K562 (cell line): ENCODE results near the gene SERPINA3. TPM values are rescaled to one million over a fixed set of nuclear protein-coding genes. Genes with fewer than 3 reads are reported as not detected.

Source experiments
- ATAC-seq: fragments of 200-7000 bp; cut with Tn5 transposase; 3 replicates; pipeline ENCODE4 v1.9.1; 2020; ENCODE audit warnings: moderate library complexity
- BruUV-seq: library from RNA; stranded (reverse); fragments of 400-500 nt; replicated peaks from 2 replicates; lab custom pipeline; 2021; lab: Mats Ljungman, UMichigan
- CTCF ChIA-PET: fragments of 300-600 bp; formaldehyde crosslinking; extraction: SDS; loops from one replicate; lab custom pipeline; 2021; ENCODE audit warnings: low intra/inter-chr PET ratio; lab: Yijun Ruan, JAX
- POLR2A ChIA-PET: fragments of 300-600, 350-650 bp; sonication (Branson Sonifier 250); formaldehyde crosslinking; extraction: SDS; loops from one replicate; lab custom pipeline; 2021; ENCODE audit warnings: antibody characterized with exemption, inconsistent platforms; lab: Yijun Ruan, JAX
- DNase-seq, 4 experiments: peaks; one replicate each; pipeline versions ENCODE4 v3.0.0 to v3.0.0-alpha.2; 2011 to 2018; ENCODE audit warnings: low spot score in 3 of 4, mixed read lengths in 3 of 4; ENCODE audit errors: extremely low read depth in 1 of 4
- FAIRE-seq: peaks from 2 replicates; lab custom pipeline; 2011; peaks lifted over from hg19 to GRCh38; lab: Jason Lieb, UNC
- H2AFZ ChIP-seq: 2 replicates; pipeline ENCODE4 v1.6.0; 2011; ENCODE audit warnings: low read depth, low read length, control low read depth, inconsistent platforms
- H3K27ac ChIP-seq: fragments of 200-600 bp; 3 replicates; pipeline ENCODE4 v1.8.0; 2011; ENCODE audit warnings: low read depth, mild to moderate bottlenecking, control low read depth, inconsistent platforms, low read length, moderate library complexity, mixed read lengths; ENCODE audit errors: extremely low read depth
- H3K27me3 ChIP-seq, 2 experiments: fragments of 300-600 bp in 1 of 2; 2 replicates in 1 of 2; 3 replicates in 1 of 2; pipeline versions ENCODE4 v1.6.0 to v1.8.0; 2011; ENCODE audit warnings: inconsistent platforms in 2 of 2, low read length in 2 of 2, mild to moderate bottlenecking in 1 of 2, mixed read lengths in 1 of 2, moderate library complexity in 1 of 2; ENCODE audit not compliant: control insufficient read depth in 2 of 2, insufficient read depth in 2 of 2
- H3K36me3 ChIP-seq: fragments of 300-600 bp; 3 replicates; pipeline ENCODE4 v1.8.0; 2011; ENCODE audit warnings: mild to moderate bottlenecking, low read length, inconsistent platforms; ENCODE audit not compliant: control insufficient read depth, insufficient read depth
- H3K4me1 ChIP-seq, 2 experiments: fragments of 200-600 bp in 1 of 2; replicated peaks in 1 of 2; 2 replicates in 1 of 2; 3 replicates in 1 of 2; pipeline versions ENCODE4 v1.5.1 to v1.8.0; 2011; ENCODE audit warnings: inconsistent platforms in 2 of 2, low read length in 2 of 2, mild to moderate bottlenecking in 1 of 2, mixed read lengths in 1 of 2, moderate library complexity in 1 of 2; ENCODE audit not compliant: control insufficient read depth in 2 of 2, insufficient read depth in 2 of 2
- H3K4me2 ChIP-seq: 2 replicates; pipeline ENCODE4 v1.6.1; 2011; ENCODE audit warnings: low read length, control low read depth, inconsistent platforms, mixed read lengths; ENCODE audit not compliant: insufficient read depth
- H3K4me3 ChIP-seq: fragments of 200-600 bp; sonication (generic), shearing (Covaris generic); 2 replicates; pipeline ENCODE4 v1.5.1; 2016; ENCODE audit warnings: control low read depth, inconsistent platforms
- H3K79me2 ChIP-seq: fragments of 200-600 bp; 3 replicates; pipeline ENCODE4 v1.8.0; 2011; ENCODE audit warnings: low read length, inconsistent platforms; ENCODE audit not compliant: control insufficient read depth, insufficient read depth
- H3K9ac ChIP-seq, 2 experiments: 2 replicates each; pipeline versions ENCODE4 v1.6.0 to v1.6.1; 2011; ENCODE audit warnings: low read depth in 2 of 2, low read length in 2 of 2, control low read depth in 1 of 2, inconsistent platforms in 1 of 2, mild to moderate bottlenecking in 1 of 2, mixed read lengths in 1 of 2; ENCODE audit not compliant: insufficient read depth in 1 of 2
- H3K9me1 ChIP-seq: one replicate; pipeline ENCODE4 v1.6.0; 2011; ENCODE audit warnings: inconsistent platforms, mild to moderate bottlenecking, low read length, moderate library complexity; ENCODE audit not compliant: control insufficient read depth, insufficient read depth
- H3K9me3 ChIP-seq: replicated peaks from 2 replicates; pipeline ENCODE4 v1.5.1; 2011; ENCODE audit warnings: low read depth, low read length, inconsistent platforms; ENCODE audit not compliant: control insufficient read depth, insufficient read depth
- H4K20me1 ChIP-seq: replicated peaks from 2 replicates; pipeline ENCODE4 v1.6.1; 2011; ENCODE audit warnings: low read length, inconsistent platforms, mixed read lengths; ENCODE audit not compliant: control insufficient read depth, insufficient read depth
- CBFB ChIP-seq: sonication (generic); formaldehyde crosslinking; IDR thresholded peaks from 2 replicates; pipeline ENCODE4 v1.4.0; 2020; ENCODE audit warnings: mild to moderate bottlenecking, missing genetic modification reagents
- CHD1 ChIP-seq: fragments of 200-600 bp; sonication (generic); IDR thresholded peaks from one replicate; pipeline ENCODE4 v1.6.1; 2012; ENCODE audit warnings: mild to moderate bottlenecking, moderate library complexity, low read length, inconsistent platforms
- DNMT1 ChIP-seq: fragments of 450-650 bp; IDR thresholded peaks from 2 replicates; pipeline ENCODE4 v1.6.1; 2016; ENCODE audit warnings: antibody characterized with exemption, mild to moderate bottlenecking
- HDAC3 ChIP-seq: fragments of 450-650 bp; IDR thresholded peaks from 2 replicates; pipeline ENCODE4 v1.6.1; 2018; ENCODE audit warnings: borderline replicate concordance, mild to moderate bottlenecking, moderate library complexity; ENCODE audit not compliant: partially characterized antibody
- MCM2 ChIP-seq: fragments of 450-650 bp; IDR thresholded peaks from 2 replicates; pipeline ENCODE4 v1.6.1; 2017; ENCODE audit warnings: low read depth, mild to moderate bottlenecking
- NR2F6 ChIP-seq: fragments of 450-650 bp; formaldehyde crosslinking; IDR thresholded peaks from 2 replicates; pipeline ENCODE4 v1.4.0; 2020; ENCODE audit warnings: mild to moderate bottlenecking
- SMARCC2 ChIP-seq: fragments of 450-650 bp; IDR thresholded peaks from 2 replicates; pipeline ENCODE4 v1.6.1; 2017; ENCODE audit warnings: antibody characterized with exemption, moderate library complexity, mild to moderate bottlenecking, low read depth
- ZFP1 ChIP-seq: fragments of 450-650 bp; formaldehyde crosslinking; IDR thresholded peaks from 2 replicates; pipeline ENCODE4 v1.4.0; 2020; ENCODE audit warnings: mild to moderate bottlenecking, mixed read lengths
- ZFP36 ChIP-seq: fragments of 150-350 bp; IDR thresholded peaks from 2 replicates; pipeline ENCODE4 v1.6.1; 2018; ENCODE audit warnings: low read length, low read depth; ENCODE audit not compliant: partially characterized antibody
- ZNF589 ChIP-seq: fragments of 200-800 bp; sonication (Bioruptor generic); IDR thresholded peaks from 2 replicates; pipeline ENCODE4 v1.6.1; 2016; ENCODE audit warnings: low read depth, missing genetic modification characterization, missing compliant biosample characterization
- ZNF79 ChIP-seq: fragments of 250-450 bp; sonication (Bioruptor Pico); IDR thresholded peaks from 2 replicates; pipeline ENCODE4 v1.4.0; 2020; ENCODE audit warnings: low read depth, mild to moderate bottlenecking, moderate library complexity
- WGBS: fragments of 100-300 bp; shearing (Covaris generic); methylation state at CpG from one replicate; pipeline ENCODE4 v1.1.6; 2016; ENCODE audit warnings: low coverage, mixed read lengths; ENCODE audit not compliant: insufficient coverage; ENCODE audit errors: missing lambda C conversion rate; 5-methylcytosine and 5-hydroxymethylcytosine counted together
- in situ Hi-C: fragments of 300-500 bp; cut with MboI; formaldehyde crosslinking; loops from 4 replicates; pipeline ENCODE4 v1.15.0; 2018; ENCODE audit warnings: inconsistent platforms, mixed read lengths
- intact Hi-C: fragments of 100-400 bp; cut with micrococcal nuclease; formaldehyde crosslinking; loops from 2 replicates; pipeline ENCODE4 v1.14.2; 2022
- polyA plus RNA-seq, 8 experiments: library from polyadenylated mRNA; depleted of rRNA in 4 of 8; stranded (reverse) in 5 of 8; unstranded in 3 of 8; fragments of >200 nt; fragmentation: Nextera tagmentation in 2 of 8; fragmentation: Illumina TruSeq in 1 of 8; extraction: Ambion mirVana in 2 of 8; extraction: Trizol in 1 of 8; gene quantifications; 2 replicates each; pipeline versions ENCODE4 v1.2.1 to v1.2.3, GENCODE V29; 2011 to 2014; ENCODE audit warnings: inconsistent platforms in 1 of 8, missing spikeins in 1 of 8
- total RNA-seq, 7 experiments: library from RNA; depleted of rRNA in 6 of 7; stranded (reverse); fragments of >200 nt in 6 of 7; fragmentation: Illumina TruSeq in 2 of 7; extraction: Trizol in 2 of 7; gene quantifications; 2 replicates each; pipeline versions ENCODE4 v1.2.1 to v1.2.3, GENCODE V29; 2011 to 2021; ENCODE audit warnings: low replicate concordance in 1 of 7

Gene SERPINA3
- total and polyA plus RNA-seq, 9 of the 15 experiments (the other 6 are each of a cell fraction or from before 2014, with no cell fraction given) = 2.3 TPM; not detected in 8

DNA sequence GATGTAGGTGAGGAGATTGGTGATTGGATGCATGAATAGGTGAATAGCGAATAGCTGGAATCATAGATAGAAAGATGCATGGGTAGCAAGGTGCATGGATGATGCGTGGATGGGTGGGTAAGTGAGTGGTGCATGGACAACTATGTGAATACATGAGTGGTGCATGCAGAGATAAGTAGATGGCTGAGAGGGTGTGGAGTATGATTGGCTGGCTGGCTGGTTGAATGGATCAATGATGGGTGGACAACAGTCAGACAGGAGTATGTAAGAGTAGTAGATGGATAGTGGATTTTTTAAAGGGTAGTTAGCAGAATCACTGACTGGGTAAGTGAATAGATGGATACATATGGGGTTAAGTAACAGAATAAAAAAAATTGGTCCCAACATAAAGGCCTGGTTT is 33.9 kb downstream of the SERPINA3 start (continued):
- TF ChIP-seq ZFP1 (no peak), ZNF79 (CRISPR knock-in tag) (no peak), HDAC3 (no peak), MCM2 (no peak), SMARCC2 (no peak)

DNA sequence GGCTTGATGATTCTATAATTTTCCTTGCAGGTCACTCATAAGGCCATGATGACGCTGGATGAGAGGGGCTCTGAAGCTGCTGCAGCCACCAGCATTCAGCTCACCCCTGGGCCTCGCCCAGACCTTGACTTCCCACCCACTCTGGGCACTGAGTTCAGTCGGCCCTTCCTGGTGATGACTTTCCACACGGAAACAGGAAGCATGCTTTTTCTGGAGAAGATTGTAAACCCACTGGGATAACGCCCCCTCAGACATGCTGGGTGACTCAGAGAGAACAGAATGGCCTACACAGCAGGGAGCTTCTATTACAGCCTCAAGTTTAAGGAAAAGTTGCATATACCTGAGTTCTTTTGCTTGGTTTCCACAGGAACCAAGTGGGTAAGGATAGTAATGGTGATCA is 34.3 kb downstream of the SERPINA3 start:
- H3K36me3 ChIP-seq = no peaks in the 10 kb centered on the region
- no peaks in the 10 kb centered on the region for H3K9me1 ChIP-seq
- no peak for ATAC-seq
- no peaks in the 10 kb centered on the region for H3K27me3 ChIP-seq
- H3K4me3 ChIP-seq = no peak overlapping the region
- in situ Hi-C loops (no loop called here), intact Hi-C loops (no loop called here)
- no peaks in the 10 kb centered on the region for H3K79me2 ChIP-seq
- H3K9me3 ChIP-seq = no peaks in the 10 kb centered on the region
- no peaks in the 10 kb centered on the region for H3K4me1 ChIP-seq
- WGBS = 0% methylated on average over 5 of the region's 5 CpGs
- DNase-seq = no peak
- H3K9ac ChIP-seq = no peak overlapping the region
- POLR2A ChIA-PET = no interaction called here
- H4K20me1 ChIP-seq = no peaks in the 10 kb centered on the region; the same call in 1 of the 2 replicates
- H3K4me2 ChIP-seq = no peak overlapping the region
- no TSS peak for BruUV-seq
- H2AFZ ChIP-seq = no peak overlapping the region
- TF ChIP-seq ZNF589 (no peak), ZFP36 (no peak), DNMT1 (no peak), CBFB (no peak), CHD1 (no peak), NR2F6 (CRISPR knock-in tag) (no peak)
- CTCF ChIA-PET = no interaction called here
- FAIRE-seq = no peak
- H3K27ac ChIP-seq = no peak overlapping the region
